ENCODE measurements around the gene CYP2R1.

GRCh38 chr11:14894657-14895598 is 2.9 kb upstream of the CYP2R1 start:
- TF ChIP-seq CTCF (IDR thresholded peaks at IDR 0.05) (no peak), POLR2A (IDR thresholded peaks at IDR 0.05) (no peak)

Data from body of pancreas (tissue), 4 donors.